ENCODE results near the gene FGF14. TPM values are rescaled to one million over a fixed set of nuclear protein-coding genes. Genes with fewer than 3 reads are reported as not detected.

FGF14 gene
- total RNA-seq, 2 experiments from 2014 or later, result not detected

- ChIA-PET POLR2A (no interaction called here), CTCF (no interaction called here)
- DNase-seq (no peak), ATAC-seq (no peak)
- Mint-ChIP-seq H3K4me3 (no peak overlapping the region), H3K4me1 (no peaks in the 10 kb centered on the region), H3K27me3 (peaks cover 8% of the 10 kb centered on the region), H3K36me3 (ENCODE audit: low read depth) (no peaks in the 10 kb centered on the region), H3K9me3 (ENCODE audit: low read depth) (no peaks in the 10 kb centered on the region), H3K27ac (no peak overlapping the region)
- intact Hi-C loops (cut with DNase I, micrococcal nuclease), result no loop called here
These were observed 572.4 kb downstream of the FGF14 start for GRCh38 chr13:101829484-101829883.

GRCh38 chr13:101828119-101828518 is 573.7 kb downstream of the FGF14 start:
- H3K36me3 Mint-ChIP-seq (ENCODE audit: low read depth), result no peaks in the 10 kb centered on the region
- H3K27me3 Mint-ChIP-seq, result peaks cover 8% of the 10 kb centered on the region
- no peak for DNase-seq
- CTCF ChIA-PET, result no interaction called here
- H3K9me3 Mint-ChIP-seq (ENCODE audit: low read depth), result no peaks in the 10 kb centered on the region
- POLR2A ChIA-PET, result no interaction called here
- H3K4me1 Mint-ChIP-seq, result no peaks in the 10 kb centered on the region
- no peak for ATAC-seq
- intact Hi-C loops (cut with DNase I, micrococcal nuclease), result no loop called here
- H3K27ac Mint-ChIP-seq, result no peak overlapping the region
- H3K4me3 Mint-ChIP-seq, result no peak overlapping the region

- H3K9me3 Mint-ChIP-seq (ENCODE audit: low read depth), result no peaks in the 10 kb centered on the region
- no peak overlapping the region for H3K4me3 Mint-ChIP-seq
These were observed 584.0 kb downstream of the FGF14 start for GRCh38 chr13:101817898-101818297.

GRCh38 chr13:101811881-101812280 is 590.0 kb downstream of the FGF14 start:
- DNase-seq (no peak), ATAC-seq (no peak)
- no peaks in the 10 kb centered on the region for H3K9me3 Mint-ChIP-seq (ENCODE audit: low read depth)
- ChIA-PET POLR2A (no interaction called here), CTCF (interaction anchor here (1.2 kb wide), 1 partner anchor 12 kb away, joined by 3 read pairs; no protein-coding TSS in a partner anchor)
- intact Hi-C loops (cut with DNase I, micrococcal nuclease), result no loop called here
- no peaks in the 10 kb centered on the region for H3K36me3 Mint-ChIP-seq (ENCODE audit: low read depth)
- H3K4me3 Mint-ChIP-seq, result no peak overlapping the region
- H3K4me1 Mint-ChIP-seq, result no peaks in the 10 kb centered on the region
- no peak overlapping the region for H3K27ac Mint-ChIP-seq
- H3K27me3 Mint-ChIP-seq, result peaks cover 3% of the 10 kb centered on the region

More at GRCh38 chr13:101817898-101818297, 584.0 kb downstream of the FGF14 start:
- ATAC-seq (no peak), DNase-seq (no peak)
- Mint-ChIP-seq H3K27ac (no peak overlapping the region), H3K4me1 (no peaks in the 10 kb centered on the region), H3K27me3 (peaks cover 3% of the 10 kb centered on the region), H3K36me3 (ENCODE audit: low read depth) (no peaks in the 10 kb centered on the region)
- ChIA-PET POLR2A (no interaction called here), CTCF (no interaction called here)
- intact Hi-C loops (cut with DNase I, micrococcal nuclease), result no loop called here

GRCh38 chr13:101811284-101811839 is 590.5 kb downstream of the FGF14 start:
- Mint-ChIP-seq H3K4me3 (no peak overlapping the region), H3K27me3 (peaks cover 3% of the 10 kb centered on the region), H3K27ac (no peak overlapping the region), H3K36me3 (ENCODE audit: low read depth) (no peaks in the 10 kb centered on the region), H3K9me3 (ENCODE audit: low read depth) (no peaks in the 10 kb centered on the region), H3K4me1 (no peaks in the 10 kb centered on the region)
- no peak for DNase-seq
- ChIA-PET POLR2A (no interaction called here), CTCF (interaction anchor here (1.2 kb wide), 1 partner anchor 12 kb away, joined by 3 read pairs; no protein-coding TSS in a partner anchor)
- intact Hi-C loops (cut with DNase I, micrococcal nuclease), result no loop called here
- ATAC-seq, result no peak

- Mint-ChIP-seq H3K27me3 (peaks cover 2% of the 10 kb centered on the region), H3K36me3 (ENCODE audit: low read depth) (no peaks in the 10 kb centered on the region), H3K27ac (no peak overlapping the region), H3K4me3 (no peak overlapping the region), H3K9me3 (ENCODE audit: low read depth) (no peaks in the 10 kb centered on the region), H3K4me1 (no peaks in the 10 kb centered on the region)
- DNase-seq (no peak), ATAC-seq (no peak)
- intact Hi-C loops (cut with DNase I, micrococcal nuclease), result no loop called here
- POLR2A ChIA-PET, result no interaction called here
- CTCF ChIA-PET, result no interaction called here
These were observed 602.7 kb downstream of the FGF14 start for GRCh38 chr13:101799196-101799595.

- Mint-ChIP-seq H3K27ac (no peak overlapping the region), H3K4me1 (no peaks in the 10 kb centered on the region), H3K27me3 (peaks cover 4% of the 10 kb centered on the region), H3K9me3 (ENCODE audit: low read depth) (no peaks in the 10 kb centered on the region), H3K36me3 (ENCODE audit: low read depth) (no peaks in the 10 kb centered on the region), H3K4me3 (no peak overlapping the region)
- DNase-seq (no peak), ATAC-seq (no peak)
- CTCF ChIA-PET, result no interaction called here
- intact Hi-C loops (cut with DNase I, micrococcal nuclease), result no loop called here
- POLR2A ChIA-PET, result no interaction called here
These were observed 603.4 kb downstream of the FGF14 start for GRCh38 chr13:101798437-101798836.

GRCh38 chr13:101795460-101795859 is 606.4 kb downstream of the FGF14 start:
- ChIA-PET POLR2A (no interaction called here), CTCF (no interaction called here)
- Mint-ChIP-seq H3K27ac (no peak overlapping the region), H3K9me3 (ENCODE audit: low read depth) (no peaks in the 10 kb centered on the region), H3K36me3 (ENCODE audit: low read depth) (no peaks in the 10 kb centered on the region), H3K4me3 (no peak overlapping the region), H3K27me3 (peaks cover 5% of the 10 kb centered on the region), H3K4me1 (no peaks in the 10 kb centered on the region)
- DNase-seq (no peak), ATAC-seq (no peak)
- intact Hi-C loops (cut with DNase I, micrococcal nuclease), result no loop called here

- no peak overlapping the region for H3K4me3 Mint-ChIP-seq
- ChIA-PET POLR2A (no interaction called here), CTCF (no interaction called here)
- DNase-seq (no peak), ATAC-seq (no peak)
- intact Hi-C loops (cut with DNase I, micrococcal nuclease), result no loop called here
- peaks cover 5% of the 10 kb centered on the region for H3K27me3 Mint-ChIP-seq
- H3K9me3 Mint-ChIP-seq (ENCODE audit: low read depth), result no peaks in the 10 kb centered on the region
- H3K4me1 Mint-ChIP-seq, result no peaks in the 10 kb centered on the region
- no peaks in the 10 kb centered on the region for H3K36me3 Mint-ChIP-seq (ENCODE audit: low read depth)
- no peak overlapping the region for H3K27ac Mint-ChIP-seq
These were observed 606.8 kb downstream of the FGF14 start for GRCh38 chr13:101795025-101795424.

GRCh38 chr13:101792189-101792588 is 609.7 kb downstream of the FGF14 start:
- Mint-ChIP-seq H3K4me1 (no peaks in the 10 kb centered on the region), H3K27ac (no peak overlapping the region), H3K9me3 (ENCODE audit: low read depth) (no peaks in the 10 kb centered on the region), H3K4me3 (no peak overlapping the region), H3K27me3 (peaks cover 7% of the 10 kb centered on the region), H3K36me3 (ENCODE audit: low read depth) (no peaks in the 10 kb centered on the region)
- no peak for DNase-seq
- CTCF ChIA-PET, result no interaction called here
- intact Hi-C loops (cut with DNase I, micrococcal nuclease), result no loop called here
- no peak for ATAC-seq
- POLR2A ChIA-PET, result no interaction called here

- Mint-ChIP-seq H3K4me1 (no peaks in the 10 kb centered on the region), H3K4me3 (no peak overlapping the region), H3K27me3 (peaks cover 18% of the 10 kb centered on the region), H3K9me3 (ENCODE audit: low read depth) (peaks cover 2% of the 10 kb centered on the region), H3K36me3 (ENCODE audit: low read depth) (no peaks in the 10 kb centered on the region), H3K27ac (no peak overlapping the region)
- CTCF ChIA-PET, result no interaction called here
- POLR2A ChIA-PET, result no interaction called here
- ATAC-seq (no peak), DNase-seq (peak; percentile 11)
- intact Hi-C loops (cut with DNase I, micrococcal nuclease), result no loop called here
These were observed 616.0 kb downstream of the FGF14 start for GRCh38 chr13:101785858-101786257.

GRCh38 chr13:101784313-101784712 is 617.5 kb downstream of the FGF14 start:
- CTCF ChIA-PET, result no interaction called here
- H3K27ac Mint-ChIP-seq, result no peak overlapping the region
- H3K36me3 Mint-ChIP-seq (ENCODE audit: low read depth), result no peaks in the 10 kb centered on the region
- DNase-seq, result no peak
- peaks cover 2% of the 10 kb centered on the region for H3K9me3 Mint-ChIP-seq (ENCODE audit: low read depth)
- POLR2A ChIA-PET, result no interaction called here
- H3K27me3 Mint-ChIP-seq, result peaks cover 18% of the 10 kb centered on the region
- ATAC-seq, result no peak
- intact Hi-C loops (cut with DNase I, micrococcal nuclease), result no loop called here
- H3K4me1 Mint-ChIP-seq, result no peaks in the 10 kb centered on the region
- H3K4me3 Mint-ChIP-seq, result no peak overlapping the region

- DNase-seq, result no peak
- intact Hi-C loops (cut with DNase I, micrococcal nuclease), result no loop called here
- H3K27me3 Mint-ChIP-seq, result peaks cover 16% of the 10 kb centered on the region
- H3K4me3 Mint-ChIP-seq, result no peak overlapping the region
- no peak for ATAC-seq
- POLR2A ChIA-PET, result no interaction called here
- no peak overlapping the region for H3K27ac Mint-ChIP-seq
- H3K4me1 Mint-ChIP-seq, result no peaks in the 10 kb centered on the region
- H3K9me3 Mint-ChIP-seq (ENCODE audit: low read depth), result peaks cover 2% of the 10 kb centered on the region
- H3K36me3 Mint-ChIP-seq (ENCODE audit: low read depth), result no peaks in the 10 kb centered on the region
- CTCF ChIA-PET, result no interaction called here
These were observed 618.3 kb downstream of the FGF14 start for GRCh38 chr13:101783554-101783953.

Measured in activated CD4-positive, alpha-beta T cell treated with anti-CD3 and anti-CD28 coated beads for 36 hours (primary cell).